GM19023 (cell line): ENCODE measurements around the gene MED13.
A peak's percentile ranks its signal among the peaks of the same experiment; 100 is the strongest.

Source experiments
- ATAC-seq: cut with Tn5 transposase; IDR thresholded peaks from one replicate; pipeline ENCODE4 v1.9.1; 2021; ENCODE audit warnings: mild to moderate bottlenecking, moderate library complexity; ENCODE audit not compliant: unreplicated experiment

The MED13 gene, protein sequence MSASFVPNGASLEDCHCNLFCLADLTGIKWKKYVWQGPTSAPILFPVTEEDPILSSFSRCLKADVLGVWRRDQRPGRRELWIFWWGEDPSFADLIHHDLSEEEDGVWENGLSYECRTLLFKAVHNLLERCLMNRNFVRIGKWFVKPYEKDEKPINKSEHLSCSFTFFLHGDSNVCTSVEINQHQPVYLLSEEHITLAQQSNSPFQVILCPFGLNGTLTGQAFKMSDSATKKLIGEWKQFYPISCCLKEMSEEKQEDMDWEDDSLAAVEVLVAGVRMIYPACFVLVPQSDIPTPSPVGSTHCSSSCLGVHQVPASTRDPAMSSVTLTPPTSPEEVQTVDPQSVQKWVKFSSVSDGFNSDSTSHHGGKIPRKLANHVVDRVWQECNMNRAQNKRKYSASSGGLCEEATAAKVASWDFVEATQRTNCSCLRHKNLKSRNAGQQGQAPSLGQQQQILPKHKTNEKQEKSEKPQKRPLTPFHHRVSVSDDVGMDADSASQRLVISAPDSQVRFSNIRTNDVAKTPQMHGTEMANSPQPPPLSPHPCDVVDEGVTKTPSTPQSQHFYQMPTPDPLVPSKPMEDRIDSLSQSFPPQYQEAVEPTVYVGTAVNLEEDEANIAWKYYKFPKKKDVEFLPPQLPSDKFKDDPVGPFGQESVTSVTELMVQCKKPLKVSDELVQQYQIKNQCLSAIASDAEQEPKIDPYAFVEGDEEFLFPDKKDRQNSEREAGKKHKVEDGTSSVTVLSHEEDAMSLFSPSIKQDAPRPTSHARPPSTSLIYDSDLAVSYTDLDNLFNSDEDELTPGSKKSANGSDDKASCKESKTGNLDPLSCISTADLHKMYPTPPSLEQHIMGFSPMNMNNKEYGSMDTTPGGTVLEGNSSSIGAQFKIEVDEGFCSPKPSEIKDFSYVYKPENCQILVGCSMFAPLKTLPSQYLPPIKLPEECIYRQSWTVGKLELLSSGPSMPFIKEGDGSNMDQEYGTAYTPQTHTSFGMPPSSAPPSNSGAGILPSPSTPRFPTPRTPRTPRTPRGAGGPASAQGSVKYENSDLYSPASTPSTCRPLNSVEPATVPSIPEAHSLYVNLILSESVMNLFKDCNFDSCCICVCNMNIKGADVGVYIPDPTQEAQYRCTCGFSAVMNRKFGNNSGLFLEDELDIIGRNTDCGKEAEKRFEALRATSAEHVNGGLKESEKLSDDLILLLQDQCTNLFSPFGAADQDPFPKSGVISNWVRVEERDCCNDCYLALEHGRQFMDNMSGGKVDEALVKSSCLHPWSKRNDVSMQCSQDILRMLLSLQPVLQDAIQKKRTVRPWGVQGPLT (N-terminal part only)

DNA sequence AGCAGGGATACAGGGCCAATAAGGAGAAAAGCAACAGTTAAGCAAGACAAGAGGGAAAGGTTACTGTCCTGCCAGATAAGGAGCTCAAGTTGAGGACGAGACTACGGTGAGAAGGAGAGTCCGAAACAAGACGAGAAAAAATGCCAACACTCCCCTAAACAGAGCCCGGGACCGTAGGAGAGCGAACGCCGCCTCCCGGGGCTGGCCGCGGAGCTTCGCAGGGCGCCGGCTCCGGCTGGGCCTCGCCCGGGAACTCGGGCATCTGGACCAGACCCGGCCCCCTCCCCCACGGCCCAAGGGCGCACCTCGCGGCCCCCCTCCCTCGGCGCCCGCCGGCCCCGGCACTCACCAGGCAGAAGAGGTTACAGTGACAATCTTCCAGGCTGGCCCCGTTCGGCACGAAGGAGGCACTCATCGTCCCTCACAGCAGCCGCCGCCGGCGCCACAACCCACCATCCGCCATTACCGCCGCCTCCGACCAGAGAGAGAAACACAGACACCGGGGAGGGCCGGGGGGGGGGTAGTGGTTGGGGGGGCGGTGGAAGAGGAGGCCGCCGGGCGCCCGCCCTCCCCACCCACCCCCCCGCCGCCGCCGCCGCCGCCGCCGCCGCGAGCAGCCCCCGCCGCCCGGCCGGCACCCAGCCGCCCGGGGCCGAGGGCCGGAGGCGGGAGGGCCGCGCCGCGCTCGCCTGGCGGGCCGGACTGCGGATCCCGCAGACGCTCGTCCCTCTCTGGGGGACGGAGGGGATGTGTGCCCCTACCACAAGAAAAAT lies at the start of gene MED13:
MED13 (minus strand) TSS at position 488 of the 773 bp plus-strand sequence; CDS start at position 415, 73 bp downstream.
- ATAC-seq = peak; percentile 29

DNA sequence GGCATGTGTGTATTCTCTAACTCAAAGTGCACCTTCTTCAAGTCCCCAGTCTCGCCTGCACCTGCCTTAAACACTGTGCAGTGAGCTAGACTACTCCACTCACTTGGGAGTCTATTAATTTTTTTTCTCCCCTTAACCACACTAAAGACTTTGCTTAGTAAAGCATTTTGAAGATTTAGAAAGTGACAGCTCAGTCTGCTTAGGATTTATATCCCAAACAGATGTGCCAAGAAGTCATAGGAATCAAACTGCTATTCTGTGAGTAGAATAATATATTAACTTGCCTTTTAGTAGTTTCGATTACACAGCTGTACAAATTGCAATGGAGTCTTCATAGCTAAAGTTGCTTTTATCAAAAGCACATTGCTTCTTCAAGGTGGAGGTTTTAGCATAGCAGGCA lies 47.2 kb upstream of the MED13 start:
- no peak for ATAC-seq

DNA sequence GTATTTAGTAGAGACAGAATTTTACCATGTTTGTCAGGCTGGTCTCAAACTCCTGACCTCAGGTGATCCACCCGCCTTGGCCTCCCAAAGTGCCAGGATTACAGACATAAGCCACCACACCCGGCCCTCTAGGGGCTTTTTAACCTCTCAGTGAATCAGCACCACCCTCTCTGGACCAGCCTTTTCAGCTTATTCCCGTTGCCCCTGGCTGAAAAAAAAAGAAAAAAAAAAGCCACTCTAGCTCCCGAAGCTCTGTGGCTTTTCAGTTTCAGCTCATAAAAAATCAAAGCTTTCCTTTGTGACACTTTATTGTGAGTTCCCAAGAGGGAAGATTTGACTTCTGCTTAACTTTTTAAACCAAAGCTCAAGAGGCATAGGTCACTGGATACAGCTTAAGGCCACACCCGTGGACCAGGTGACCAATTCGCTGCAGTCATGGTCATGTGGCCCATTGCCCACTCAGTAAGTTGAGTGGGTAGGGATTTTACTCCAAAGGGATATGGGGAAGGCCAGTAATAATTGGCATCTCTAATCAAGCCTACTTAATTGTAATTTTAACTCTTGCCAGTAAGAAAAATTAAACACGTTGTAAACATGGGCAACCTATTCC lies 46.6 kb upstream of the MED13 start:
- ATAC-seq = no peak

DNA sequence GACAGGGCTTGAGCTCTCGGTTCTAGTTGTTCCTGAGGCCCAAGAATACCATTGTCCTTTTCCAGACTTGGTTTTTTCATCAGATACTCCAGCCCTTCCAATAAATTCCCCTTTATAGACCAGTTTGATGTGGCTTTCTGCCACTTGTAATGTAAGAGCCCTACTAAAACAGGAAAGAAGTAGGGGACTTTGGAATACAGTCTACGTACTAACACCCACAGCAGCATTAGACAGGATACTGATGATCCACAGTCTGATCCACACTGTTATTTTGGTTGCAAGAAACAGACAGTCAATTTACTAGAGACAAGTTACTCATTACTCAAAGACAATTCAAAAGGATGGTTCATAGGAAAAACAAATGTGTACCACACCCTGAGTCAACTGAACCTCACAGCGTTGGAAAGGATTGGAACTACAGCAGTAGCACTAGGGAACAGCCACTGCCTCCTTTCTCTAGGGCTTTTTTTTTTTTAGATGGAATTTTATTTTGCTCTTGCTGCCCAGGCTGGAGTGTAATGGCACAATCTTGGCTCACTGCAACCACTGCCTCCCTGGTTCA lies 45.9 kb upstream of the MED13 start:
- no peak for ATAC-seq

GRCh38 chr17:62109924-62110323 lies 44.8 kb upstream of the MED13 start:
- no peak for ATAC-seq

DNA sequence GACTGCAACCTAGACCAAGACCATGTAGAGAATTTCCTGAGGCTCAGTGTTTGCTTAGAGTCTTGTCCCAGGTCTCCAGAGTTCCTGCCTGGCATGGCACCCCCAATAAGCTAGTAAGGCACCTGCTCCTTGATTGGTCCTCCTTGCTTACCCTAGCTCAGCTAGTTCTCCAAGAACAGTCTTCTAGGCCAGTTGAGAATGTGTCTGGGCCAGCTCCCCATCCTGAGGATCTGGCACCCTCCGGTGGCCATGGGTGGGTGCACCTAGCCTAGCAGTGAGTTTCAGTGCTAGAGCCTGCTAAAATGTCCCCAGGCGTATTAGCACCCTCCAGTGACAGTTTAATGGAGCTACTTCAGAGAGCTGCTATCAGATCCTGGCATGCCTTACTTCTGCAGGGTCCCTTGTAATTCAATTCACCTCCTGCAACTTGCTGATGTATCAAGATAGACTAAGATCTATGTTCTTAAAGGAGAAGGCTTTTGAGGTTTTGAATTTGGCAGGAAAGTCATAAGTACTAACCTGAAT lies 44.4 kb upstream of the MED13 start:
- peak; percentile 98 for ATAC-seq

- no peak for ATAC-seq
Observed at GRCh38 chr17:62105861-62106260, 40.8 kb upstream of the MED13 start.

DNA sequence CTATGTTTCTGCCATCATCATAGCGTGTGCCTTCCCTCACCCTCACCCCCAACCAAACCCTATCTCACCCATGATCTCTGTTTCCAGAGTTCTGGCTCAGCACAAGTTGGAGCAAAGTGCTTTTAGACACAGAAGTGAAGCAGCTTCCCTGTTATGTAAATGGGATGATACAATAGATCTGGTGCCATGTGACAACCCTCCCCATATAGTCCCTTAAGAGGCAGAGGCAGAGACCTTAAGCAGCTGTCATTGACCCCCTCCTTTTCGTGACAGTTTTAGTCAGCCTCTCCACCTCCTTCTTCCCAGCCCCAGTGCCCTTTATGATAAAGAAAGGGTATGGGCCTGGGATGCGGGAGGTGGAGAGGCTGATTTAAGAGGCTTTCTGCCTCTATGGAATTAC lies 40.3 kb upstream of the MED13 start:
- no peak for ATAC-seq

DNA sequence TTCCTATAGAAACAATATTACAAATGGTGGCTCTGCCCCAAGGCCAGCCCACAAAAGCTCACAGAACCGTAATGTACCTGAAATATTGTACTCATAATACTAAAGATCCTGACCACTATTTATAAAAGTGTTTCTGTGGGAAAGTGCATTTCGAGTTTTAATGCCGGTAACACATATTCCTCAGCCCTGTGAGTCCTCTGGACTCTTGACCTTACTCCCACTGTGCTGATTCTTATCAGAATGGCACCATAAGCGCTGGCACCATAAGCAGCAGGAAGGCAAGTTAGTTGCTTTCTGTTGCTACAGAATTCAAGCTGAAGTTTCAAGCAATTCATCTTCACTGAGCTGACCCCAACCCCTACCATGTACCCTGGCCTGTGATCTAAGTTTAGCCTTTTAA lies 36.4 kb upstream of the MED13 start:
- ATAC-seq = no peak

- no peak for ATAC-seq
Observed at GRCh38 chr17:62101090-62101489, 36.0 kb upstream of the MED13 start.

- ATAC-seq = no peak
Observed at GRCh38 chr17:62100055-62100454, 35.0 kb upstream of the MED13 start.

DNA sequence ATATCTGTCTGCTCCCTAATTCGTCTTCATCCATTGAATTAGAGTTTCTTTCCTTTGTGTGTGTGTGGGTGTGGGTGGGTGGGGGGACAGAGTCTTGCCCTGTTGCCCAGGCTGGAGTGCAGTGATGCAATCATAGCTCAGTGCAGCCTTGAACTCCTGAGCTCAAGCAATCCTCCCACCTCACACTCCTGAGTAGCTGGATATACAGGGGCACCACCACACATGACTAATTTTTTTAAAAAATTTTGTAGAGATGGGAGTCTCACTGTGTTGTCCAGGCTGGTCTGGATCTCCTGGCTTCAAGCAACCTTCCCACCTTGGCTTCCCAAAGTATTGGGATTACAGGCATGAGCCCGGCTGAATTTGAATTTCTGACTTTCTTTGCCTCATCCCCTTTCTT lies 34.5 kb upstream of the MED13 start:
- ATAC-seq = no peak

GRCh38 chr17:62098623-62099231 lies 33.6 kb upstream of the MED13 start:
- ATAC-seq = peak; percentile 84

DNA sequence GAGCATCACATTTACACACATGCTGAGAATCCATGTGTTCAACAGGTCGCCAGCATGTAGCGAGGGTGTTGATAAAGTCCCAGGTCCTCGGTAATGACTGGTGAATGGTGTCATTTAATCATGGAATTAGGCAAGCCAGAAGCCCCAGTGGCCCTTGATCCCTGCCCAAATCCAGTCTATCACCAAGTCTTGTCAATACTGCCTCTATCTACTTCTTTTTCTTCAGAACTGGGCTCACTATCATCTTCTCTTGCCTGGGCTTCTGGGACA lies 31.3 kb upstream of the MED13 start:
- no peak for ATAC-seq

DNA sequence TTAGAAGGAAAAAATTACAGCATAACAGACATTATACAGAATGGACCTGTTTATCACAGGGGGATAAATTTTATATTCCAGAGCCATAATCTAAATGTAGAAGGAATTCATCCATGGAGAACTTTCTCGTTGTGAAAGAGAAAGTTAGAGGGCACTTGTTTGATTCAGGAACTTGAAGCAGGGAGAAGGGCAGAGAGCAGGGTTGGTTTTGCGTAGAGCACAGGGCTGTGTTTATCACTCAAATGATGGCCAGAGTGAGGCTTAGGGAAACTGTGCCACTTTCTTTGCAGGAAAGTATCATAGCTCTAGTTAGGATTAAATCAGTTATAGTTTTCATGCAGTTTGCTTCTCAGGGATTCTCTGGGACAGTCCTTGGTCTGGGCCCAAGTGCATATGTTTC lies 29.1 kb upstream of the MED13 start:
- ATAC-seq = no peak

DNA sequence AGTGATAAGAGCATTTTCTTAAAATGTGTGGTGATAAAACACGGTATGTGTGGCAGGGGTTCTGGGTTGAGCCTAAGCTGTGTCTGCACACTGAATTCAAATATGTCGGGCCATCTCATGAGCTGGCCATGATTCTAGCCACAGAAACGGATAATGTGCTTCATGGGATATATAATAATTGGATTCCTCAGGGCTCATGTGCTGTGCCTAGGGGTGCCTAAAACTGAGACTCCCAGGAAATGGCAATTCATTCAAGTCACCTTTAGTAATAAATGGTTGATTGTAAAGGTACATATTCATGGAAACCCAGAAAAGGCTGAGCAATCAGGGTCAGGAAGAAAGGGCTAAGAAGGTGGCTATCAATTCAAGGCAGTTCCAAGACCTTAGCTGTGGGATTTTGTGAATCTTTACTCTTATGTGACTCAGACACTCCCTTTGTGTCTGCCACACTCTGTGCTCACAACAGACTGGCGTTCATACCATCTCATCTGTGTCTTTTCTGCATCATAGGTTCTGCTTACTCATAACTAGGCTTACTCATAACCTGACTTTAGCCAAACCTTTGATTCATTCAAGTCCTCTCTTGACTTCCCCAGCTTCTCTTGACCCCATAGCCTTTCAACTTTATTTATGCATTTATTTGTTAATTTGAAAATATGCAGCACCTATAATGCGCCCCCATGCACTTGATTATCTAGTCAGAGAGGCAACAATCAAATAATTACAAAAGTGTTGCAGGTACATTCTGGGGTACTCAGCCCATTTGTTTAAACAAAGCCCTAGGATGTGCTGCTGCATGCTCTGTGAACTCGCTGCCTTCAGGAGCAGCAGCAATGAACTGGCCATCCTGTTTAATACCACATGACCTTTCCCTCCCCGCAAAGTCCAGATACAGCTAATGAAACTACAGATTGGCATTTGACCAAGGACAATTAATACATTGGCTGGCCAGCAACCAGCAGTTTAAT lies 28.4 kb upstream of the MED13 start:
- ATAC-seq = peak; percentile 87

DNA sequence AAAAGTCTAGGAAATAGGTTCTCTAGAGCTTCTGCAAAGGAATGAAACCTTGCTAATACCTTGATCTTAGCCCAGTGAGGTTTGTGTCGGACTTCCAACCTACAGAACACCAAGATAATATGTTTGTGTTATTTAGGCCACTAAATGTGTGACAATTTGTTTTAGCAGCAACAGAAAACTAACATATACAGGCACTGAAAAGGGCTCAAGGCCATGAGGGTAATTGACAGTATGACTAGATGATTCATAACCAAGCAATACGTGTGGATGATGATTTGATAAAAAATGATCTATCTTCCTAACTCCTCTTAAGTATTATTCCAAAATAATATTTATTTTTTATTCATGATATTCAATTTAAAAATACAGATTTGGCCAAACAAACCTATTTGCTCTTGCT lies 27.7 kb upstream of the MED13 start:
- ATAC-seq = no peak

- no peak for ATAC-seq
Observed at GRCh38 chr17:62091804-62092203, 26.7 kb upstream of the MED13 start.
